ENCODE data around the gene PCMTD2. TPM values are rescaled to one million over a fixed set of nuclear protein-coding genes. Genes with fewer than 3 reads are reported as not detected.
A peak's percentile ranks its signal among the peaks of the same experiment; 100 is the strongest.

Gene PCMTD2
- total and polyA plus RNA-seq, 2 donors from 2014 or later, result 25.0 to 53.8 TPM

DNA sequence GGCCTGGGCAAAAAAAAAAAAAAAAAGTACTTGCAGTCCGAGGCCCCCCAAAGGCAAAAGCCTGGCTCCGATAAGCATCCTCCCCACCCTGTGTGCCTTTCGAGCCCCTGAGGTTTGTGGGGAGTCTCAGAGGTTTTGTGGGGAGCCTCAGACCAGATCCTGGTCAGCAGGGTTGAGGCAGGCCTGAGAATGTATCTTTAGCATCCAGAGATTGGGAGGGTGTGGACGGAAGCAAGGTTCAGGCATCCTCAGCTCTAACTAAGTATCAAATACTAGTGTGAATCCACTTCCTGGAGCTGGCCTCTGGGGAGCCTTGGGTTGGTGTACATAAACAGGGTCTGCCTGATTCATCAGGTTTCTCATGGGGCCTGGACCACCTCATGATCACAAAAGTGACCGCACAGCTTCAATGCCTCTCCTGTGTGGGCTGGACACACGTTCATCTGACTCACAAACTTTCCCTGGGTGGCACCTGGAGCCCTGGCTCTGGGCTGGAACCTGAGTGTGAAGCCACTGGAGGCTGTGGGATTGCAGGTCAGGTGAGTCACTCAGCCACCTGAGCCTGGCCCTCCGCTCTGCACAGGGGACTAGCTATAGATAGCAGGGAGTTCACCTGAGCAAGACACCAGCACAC is 24.4 kb downstream of the PCMTD2 start:
- no peaks in the 10 kb centered on the region for H3K9me3 ChIP-seq (ENCODE audit: control insufficient read depth in 2 of 3, insufficient read depth in 1 of 3, low read length in 3 of 3)
- no peak overlapping the region for H3K4me3 ChIP-seq (ENCODE audit: low read length in 3 of 3)
- DNase-seq (peak in 1 of 5 donors; percentile 77), FAIRE-seq (no peak)
- no peak overlapping the region for H3K27ac ChIP-seq (ENCODE audit: low read depth in 2 of 2, low read length in 2 of 2)
- intact Hi-C loops (cut with DNase I), result no loop called here
- H3K27me3 ChIP-seq (ENCODE audit: control insufficient read depth, insufficient read depth, low read length), result no peaks in the 10 kb centered on the region
- H3K36me3 ChIP-seq (ENCODE audit: control insufficient read depth in 2 of 3, insufficient read depth in 3 of 3, low read length in 3 of 3), result peaks cover 0 to 2% (median 0%) of the 10 kb centered on the region in 3 donors
- H3K9ac ChIP-seq (ENCODE audit: low read length in 3 of 3), result no peak overlapping the region
- H3K4me1 ChIP-seq (ENCODE audit: control insufficient read depth in 2 of 3, insufficient read depth in 2 of 3, low read depth in 1 of 3, low read length in 3 of 3), result no peaks in the 10 kb centered on the region
- TF ChIP-seq, protein P1, sequence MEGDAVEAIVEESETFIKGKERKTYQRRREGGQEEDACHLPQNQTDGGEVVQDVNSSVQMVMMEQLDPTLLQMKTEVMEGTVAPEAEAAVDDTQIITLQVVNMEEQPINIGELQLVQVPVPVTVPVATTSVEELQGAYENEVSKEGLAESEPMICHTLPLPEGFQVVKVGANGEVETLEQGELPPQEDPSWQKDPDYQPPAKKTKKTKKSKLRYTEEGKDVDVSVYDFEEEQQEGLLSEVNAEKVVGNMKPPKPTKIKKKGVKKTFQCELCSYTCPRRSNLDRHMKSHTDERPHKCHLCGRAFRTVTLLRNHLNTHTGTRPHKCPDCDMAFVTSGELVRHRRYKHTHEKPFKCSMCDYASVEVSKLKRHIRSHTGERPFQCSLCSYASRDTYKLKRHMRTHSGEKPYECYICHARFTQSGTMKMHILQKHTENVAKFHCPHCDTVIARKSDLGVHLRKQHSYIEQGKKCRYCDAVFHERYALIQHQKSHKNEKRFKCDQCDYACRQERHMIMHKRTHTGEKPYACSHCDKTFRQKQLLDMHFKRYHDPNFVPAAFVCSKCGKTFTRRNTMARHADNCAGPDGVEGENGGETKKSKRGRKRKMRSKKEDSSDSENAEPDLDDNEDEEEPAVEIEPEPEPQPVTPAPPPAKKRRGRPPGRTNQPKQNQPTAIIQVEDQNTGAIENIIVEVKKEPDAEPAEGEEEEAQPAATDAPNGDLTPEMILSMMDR (IDR thresholded peaks at IDR 0.05; ENCODE audit: borderline replicate concordance, extremely low read depth, insufficient read depth), result no peak

DNA sequence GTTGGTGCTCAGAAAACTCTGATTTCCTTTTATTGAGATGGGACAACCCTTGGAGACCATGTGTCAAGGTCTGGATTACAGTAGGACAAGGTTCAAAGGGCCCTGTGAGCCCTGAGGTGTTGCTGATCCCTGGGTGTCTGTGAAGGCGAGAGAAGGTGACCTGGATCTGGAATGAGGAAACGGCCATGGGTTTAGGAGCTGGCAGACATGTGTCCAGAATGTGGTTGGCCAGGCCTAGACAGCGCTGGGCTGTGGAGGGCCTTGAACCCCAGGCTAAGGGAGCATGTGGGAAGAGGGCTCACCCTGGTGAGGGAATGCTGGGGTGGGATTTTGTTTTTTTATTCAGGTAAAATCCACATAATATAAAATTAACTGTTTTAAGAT is 24.9 kb downstream of the PCMTD2 start:
- no peak overlapping the region for H3K9ac ChIP-seq (ENCODE audit: low read length in 3 of 3)

DNA sequence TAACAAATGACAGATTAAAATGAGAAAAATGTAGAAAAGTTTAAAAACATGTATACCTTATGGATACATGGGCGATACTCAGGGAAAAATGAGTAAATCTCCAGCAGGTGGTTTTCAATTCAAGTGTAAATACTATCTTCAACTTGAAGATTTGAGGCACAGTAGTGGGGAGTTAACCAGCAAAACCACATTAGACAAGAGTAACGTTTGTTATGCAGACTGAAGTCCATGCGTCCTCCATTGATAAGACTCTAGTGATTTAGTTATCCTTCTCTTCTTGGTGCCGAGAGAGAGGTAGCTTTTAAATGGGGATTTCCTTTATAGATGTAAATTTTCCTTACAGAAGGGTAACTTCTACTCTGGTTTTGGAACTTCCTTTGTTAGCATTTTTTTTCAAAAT is 28.1 kb downstream of the PCMTD2 start:
- Histone ChIP-seq H3K4me3 (ENCODE audit: low read length in 3 of 3) (no peak overlapping the region), H3K36me3 (ENCODE audit: control insufficient read depth in 2 of 3, insufficient read depth in 3 of 3, low read length in 3 of 3) (no peaks in the 10 kb centered on the region), H3K27me3 (ENCODE audit: control insufficient read depth, insufficient read depth, low read length) (no peaks in the 10 kb centered on the region), H3K9ac (ENCODE audit: low read length in 3 of 3) (no peak overlapping the region), H3K27ac (ENCODE audit: low read depth in 2 of 2, low read length in 2 of 2) (no peak overlapping the region), H3K4me1 (ENCODE audit: control insufficient read depth in 2 of 3, insufficient read depth in 2 of 3, low read depth in 1 of 3, low read length in 3 of 3) (no peaks in the 10 kb centered on the region), H3K9me3 (ENCODE audit: control insufficient read depth in 2 of 3, insufficient read depth in 1 of 3, low read length in 3 of 3) (no peaks in the 10 kb centered on the region)
- FAIRE-seq (no peak), DNase-seq (no peak)
- intact Hi-C loops (cut with DNase I), result no loop called here
- TF ChIP-seq, protein P1 (IDR thresholded peaks at IDR 0.05; ENCODE audit: borderline replicate concordance, extremely low read depth, insufficient read depth), result no peak

More for the DNA sequence above, 24.9 kb downstream of the PCMTD2 start:
- H3K36me3 ChIP-seq (ENCODE audit: control insufficient read depth in 2 of 3, insufficient read depth in 3 of 3, low read length in 3 of 3), result peaks cover 0 to 2% (median 0%) of the 10 kb centered on the region in 3 donors
- DNase-seq (no peak), FAIRE-seq (no peak)
- intact Hi-C loops (cut with DNase I), result no loop called here
- TF ChIP-seq, protein P1 (IDR thresholded peaks at IDR 0.05; ENCODE audit: borderline replicate concordance, extremely low read depth, insufficient read depth), result no peak
- no peak overlapping the region for H3K4me3 ChIP-seq (ENCODE audit: low read length in 3 of 3)
- H3K27ac ChIP-seq (ENCODE audit: low read depth in 2 of 2, low read length in 2 of 2), result no peak overlapping the region
- H3K4me1 ChIP-seq (ENCODE audit: control insufficient read depth in 2 of 3, insufficient read depth in 2 of 3, low read depth in 1 of 3, low read length in 3 of 3), result no peaks in the 10 kb centered on the region
- no peaks in the 10 kb centered on the region for H3K27me3 ChIP-seq (ENCODE audit: control insufficient read depth, insufficient read depth, low read length)
- no peaks in the 10 kb centered on the region for H3K9me3 ChIP-seq (ENCODE audit: control insufficient read depth in 2 of 3, insufficient read depth in 1 of 3, low read length in 3 of 3)

Measured in kidney (tissue), 14 donors.